RWPE1 (cell line): Measurements from ENCODE around the gene MARCKSL1.

Experiments
- CTCF ChIA-PET: fragments of 350-600 bp; sonication (Branson Sonifier 250); formaldehyde crosslinking; extraction: SDS; loops from one replicate; lab custom pipeline; 2021; lab: Yijun Ruan, JAX
- POLR2A ChIA-PET: fragments of 400-600 bp; formaldehyde crosslinking; extraction: SDS; loops from one replicate; lab custom pipeline; 2020; ENCODE audit warnings: antibody characterized with exemption; ENCODE audit not compliant: low non-redundant PET; lab: Yijun Ruan, JAX
- DNase-seq: peaks from one replicate; pipeline ENCODE4 v3.0.0; 2012; ENCODE audit warnings: low spot score
- H3K27ac ChIP-seq: fragments of 450-650 bp; 2 replicates; pipeline ENCODE4 v1.5.1; 2017
- CTCF ChIP-seq: fragments of 450-650 bp; conservative IDR thresholded peaks from 2 replicates; pipeline ENCODE4 v1.5.1; 2017; ENCODE audit warnings: low read depth, mild to moderate bottlenecking

Gene MARCKSL1

GRCh38 chr1:32331549-32331948, 4.5 kb downstream of the MARCKSL1 start:
- ChIA-PET CTCF (no interaction called here), POLR2A (no interaction called here)
- TF ChIP-seq CTCF: no peak
- H3K27ac ChIP-seq: no peak overlapping the region
- no peak for DNase-seq

- ChIA-PET POLR2A (no interaction called here), CTCF (no interaction called here)
- DNase-seq: no peak
- H3K27ac ChIP-seq: no peak overlapping the region
- TF ChIP-seq CTCF: no peak
Observed at GRCh38 chr1:32330558-32331151, 5.4 kb downstream of the MARCKSL1 start.

GRCh38 chr1:32329931-32330466, 6.0 kb downstream of the MARCKSL1 start:
- CTCF ChIA-PET: no interaction called here

DNA sequence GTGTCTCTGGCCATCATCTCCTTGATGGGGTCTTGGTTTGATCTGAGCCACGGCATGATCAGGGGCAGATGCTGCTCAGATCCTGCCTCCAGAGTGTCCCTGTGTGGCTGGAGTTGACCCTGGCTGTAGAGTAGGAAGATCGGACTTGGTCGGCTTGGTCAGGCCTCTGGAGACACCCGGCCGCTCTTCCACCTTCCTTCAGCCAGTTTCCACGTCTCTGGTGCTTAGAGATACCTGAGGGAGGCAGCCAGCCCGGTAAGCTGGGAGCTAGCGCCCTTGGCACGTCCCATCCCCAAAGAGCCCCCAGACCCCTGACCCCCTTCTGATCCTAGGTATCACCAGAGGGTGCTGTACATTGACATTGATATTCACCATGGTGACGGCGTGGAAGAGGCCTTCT, 8.8 kb downstream of the MARCKSL1 start:
- DNase-seq: no peak
- ChIA-PET POLR2A (no interaction called here), CTCF (interaction anchor here (0.5 kb wide), 1 partner anchor 254 kb away, joined by 3 read pairs; the partner anchor contains the start of gene TMEM39B)
- no peak for TF ChIP-seq CTCF
- H3K27ac ChIP-seq: no peak overlapping the region

More at GRCh38 chr1:32329931-32330466, 6.0 kb downstream of the MARCKSL1 start:
- no peak for TF ChIP-seq CTCF
- DNase-seq: no peak
- POLR2A ChIA-PET: no interaction called here
- no peak overlapping the region for H3K27ac ChIP-seq

DNA sequence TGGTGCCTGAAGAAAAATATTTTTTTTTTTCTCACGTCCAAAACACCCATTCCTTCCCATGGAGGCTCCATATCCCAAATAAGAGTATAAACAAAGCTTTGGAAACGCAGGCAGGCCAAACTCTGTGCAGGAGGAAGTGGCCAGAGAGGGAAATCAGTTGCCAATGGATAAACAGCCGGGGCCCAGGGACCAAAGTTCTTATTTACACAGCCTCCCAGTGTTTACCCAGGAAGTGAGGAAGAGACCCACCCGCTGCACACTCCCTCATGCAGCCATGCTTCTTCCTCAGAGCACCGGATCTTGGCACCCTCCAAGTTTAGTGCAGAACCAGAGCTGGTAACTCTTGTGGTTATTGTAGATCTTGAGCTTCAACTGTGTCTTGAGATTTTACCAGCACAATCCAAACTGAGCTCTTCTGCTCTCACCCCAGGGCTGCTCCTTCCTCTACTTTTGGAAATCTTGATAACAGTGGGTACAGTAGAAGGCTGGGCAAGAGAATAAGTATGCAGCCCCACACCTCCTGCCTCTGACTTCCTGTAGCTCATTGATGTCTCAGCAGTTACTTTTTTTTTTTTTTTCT, 14.2 kb downstream of the MARCKSL1 start:
- ChIA-PET CTCF (interaction anchor here (0.7 to 1.6 kb wide), 2 partner anchors 82 to 106 kb away, joined by 3 read pairs; no protein-coding TSS in a partner anchor), POLR2A (no interaction called here)
- no peak for TF ChIP-seq CTCF
- H3K27ac ChIP-seq: peak overlapping the region; percentile 11; the same call in 1 of the 2 replicates
- no peak for DNase-seq

DNA sequence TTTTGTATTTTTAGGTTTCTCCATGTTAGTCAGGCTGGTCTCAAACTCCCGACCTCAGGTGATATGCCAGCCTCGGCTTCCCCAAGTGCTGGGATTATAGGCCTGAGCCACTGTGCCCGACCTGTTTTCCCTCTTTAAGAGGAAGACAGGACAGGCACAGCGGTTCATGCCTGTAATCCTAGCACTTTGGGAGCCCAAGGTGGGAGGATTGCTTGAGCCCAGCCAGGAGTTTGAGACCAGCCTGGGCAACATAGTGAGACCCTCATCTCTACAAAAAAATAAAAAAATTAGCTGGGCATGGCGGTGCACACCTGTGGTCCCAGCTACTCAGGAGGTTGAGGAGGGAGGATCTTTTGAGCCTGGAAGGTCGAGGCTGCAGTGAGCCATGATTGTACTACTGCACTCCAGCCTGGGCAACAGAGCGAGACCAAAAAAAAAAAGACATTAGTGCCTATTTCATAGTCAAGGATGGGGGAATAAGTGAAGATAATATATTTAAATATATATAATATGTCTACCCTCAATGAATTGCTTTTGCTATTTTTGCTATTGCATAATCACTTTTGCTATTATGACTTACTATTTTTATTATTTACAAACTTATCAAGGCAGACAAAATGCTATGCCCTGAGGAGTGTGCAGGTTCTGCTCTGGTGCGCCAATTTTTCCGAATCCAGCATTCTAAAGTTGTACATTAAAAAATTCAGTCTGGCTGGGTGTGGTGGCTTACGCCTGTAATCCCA, 17.7 kb downstream of the MARCKSL1 start:
- POLR2A ChIA-PET: no interaction called here
- CTCF ChIA-PET: no interaction called here
- no peak overlapping the region for H3K27ac ChIP-seq
- no peak for DNase-seq
- no peak for TF ChIP-seq CTCF
